PC-3 (cell line): Measurements from ENCODE around the gene BNIP5.

ENCODE experiments used
- CTCF ChIP-seq: fragments of 300-600 bp; sonication (generic); conservative IDR thresholded peaks from 2 replicates; pipeline ENCODE4 v1.5.1; 2017; ENCODE audit warnings: antibody characterized with exemption, low read depth, mild to moderate bottlenecking, low read length
- EZH2 ChIP-seq: fragments of 300-600 bp; sonication (generic); IDR thresholded peaks from one replicate; pipeline ENCODE4 v1.6.1; 2017; ENCODE audit warnings: antibody characterized with exemption, mild to moderate bottlenecking, low read length; ENCODE audit not compliant: unreplicated experiment
- EZH2phosphoT487 ChIP-seq: fragments of 300-600 bp; sonication (generic); IDR thresholded peaks from 2 replicates; pipeline ENCODE4 v1.6.1; 2018; ENCODE audit warnings: mild to moderate bottlenecking, antibody characterized with exemption, low read length, borderline replicate concordance

GRCh38 chr6:36339146-36339545, 2.5 kb upstream of the BNIP5 start:
- TF ChIP-seq CTCF (no peak), EZH2 (no peak), EZH2phosphoT487 (no peak)
